ENCODE results near the gene TICAM1. TPM values are rescaled to one million over a fixed set of nuclear protein-coding genes. Genes with fewer than 3 reads are reported as not detected.

TICAM1 gene
- total RNA-seq, 1 donor from 2014 or later, result 7.4 TPM

DNA sequence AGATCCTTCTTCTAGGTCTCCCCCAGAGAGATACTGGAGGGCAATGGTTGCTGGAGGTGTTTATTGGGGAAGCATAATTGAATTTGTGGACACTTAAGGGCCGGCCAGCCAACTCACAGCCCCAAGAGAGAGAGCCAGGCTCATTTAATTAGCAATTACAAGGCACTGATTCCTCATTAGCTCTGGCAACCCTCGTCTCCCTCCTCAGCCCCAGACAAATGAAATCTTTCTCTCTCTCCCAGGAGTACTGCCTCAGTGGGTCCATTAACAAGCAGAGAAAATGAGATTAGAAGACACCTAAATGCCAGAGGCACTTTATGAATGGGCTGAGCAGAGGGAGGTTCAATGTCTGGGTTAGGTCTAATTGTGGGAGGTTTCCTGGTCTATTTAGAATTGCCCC lies 58.9 kb downstream of the TICAM1 start:
- no peak for DNase-seq (ENCODE audit: low read depth)
- H3K4me3 ChIP-seq (ENCODE audit: low read depth, low read length), result no peak overlapping the region
- TF ChIP-seq, protein P1, sequence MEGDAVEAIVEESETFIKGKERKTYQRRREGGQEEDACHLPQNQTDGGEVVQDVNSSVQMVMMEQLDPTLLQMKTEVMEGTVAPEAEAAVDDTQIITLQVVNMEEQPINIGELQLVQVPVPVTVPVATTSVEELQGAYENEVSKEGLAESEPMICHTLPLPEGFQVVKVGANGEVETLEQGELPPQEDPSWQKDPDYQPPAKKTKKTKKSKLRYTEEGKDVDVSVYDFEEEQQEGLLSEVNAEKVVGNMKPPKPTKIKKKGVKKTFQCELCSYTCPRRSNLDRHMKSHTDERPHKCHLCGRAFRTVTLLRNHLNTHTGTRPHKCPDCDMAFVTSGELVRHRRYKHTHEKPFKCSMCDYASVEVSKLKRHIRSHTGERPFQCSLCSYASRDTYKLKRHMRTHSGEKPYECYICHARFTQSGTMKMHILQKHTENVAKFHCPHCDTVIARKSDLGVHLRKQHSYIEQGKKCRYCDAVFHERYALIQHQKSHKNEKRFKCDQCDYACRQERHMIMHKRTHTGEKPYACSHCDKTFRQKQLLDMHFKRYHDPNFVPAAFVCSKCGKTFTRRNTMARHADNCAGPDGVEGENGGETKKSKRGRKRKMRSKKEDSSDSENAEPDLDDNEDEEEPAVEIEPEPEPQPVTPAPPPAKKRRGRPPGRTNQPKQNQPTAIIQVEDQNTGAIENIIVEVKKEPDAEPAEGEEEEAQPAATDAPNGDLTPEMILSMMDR (conservative IDR thresholded peaks at IDR 0.05; ENCODE audit: low read depth, low read length), result no peak

DNA sequence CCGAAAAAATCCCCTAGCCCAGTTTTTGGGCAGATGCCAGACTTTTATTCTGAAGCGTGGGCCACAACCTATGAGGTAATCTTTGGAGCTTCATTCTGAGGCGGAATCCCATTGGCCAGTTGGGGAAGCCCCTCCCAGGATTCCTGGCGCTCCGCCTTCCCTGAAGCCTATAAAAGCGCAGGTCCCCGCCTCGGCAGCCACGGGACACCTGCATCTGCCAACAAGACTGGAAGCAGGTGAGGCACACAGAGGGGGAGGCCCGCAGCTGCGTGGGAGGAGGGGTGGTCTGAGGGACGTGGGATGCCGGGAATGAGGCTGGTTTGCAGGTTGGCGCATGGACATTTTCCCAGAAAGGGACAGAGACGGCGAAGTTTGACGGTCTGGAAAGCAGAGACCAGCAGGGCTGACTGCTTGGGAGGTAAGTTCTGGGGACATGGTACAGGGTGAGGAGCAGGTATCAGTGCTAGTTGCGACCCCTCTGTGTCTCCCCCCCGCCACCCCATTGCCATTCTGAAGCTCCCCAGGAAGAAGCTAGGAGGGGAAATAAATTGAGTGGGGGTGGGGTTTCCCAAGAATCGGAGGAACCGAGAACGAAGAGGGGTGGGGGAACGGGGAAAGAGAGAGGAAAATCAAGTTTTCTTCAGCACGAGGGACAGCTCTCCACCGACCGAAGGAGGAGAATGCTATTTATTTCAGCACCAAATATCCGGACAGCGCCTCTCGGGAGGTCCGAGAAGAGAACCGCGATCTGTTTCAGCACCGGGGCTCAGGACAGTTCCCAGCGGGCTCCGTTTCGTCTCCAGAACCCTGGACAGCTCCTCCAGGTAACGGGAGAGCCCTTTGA lies 62.4 kb downstream of the TICAM1 start:
- TF ChIP-seq, protein P1 (conservative IDR thresholded peaks at IDR 0.05; ENCODE audit: low read depth, low read length), result no peak
- no peak overlapping the region for H3K4me3 ChIP-seq (ENCODE audit: low read depth, low read length)
- DNase-seq (ENCODE audit: low read depth), result no peak

Other genes with a start within 250 kb of the TICAM1 start
- gene TNFAIP8L1, start 192.2 kb downstream of the TICAM1 start, total RNA-seq, result 6.7 and 7.4 TPM in 2 replicates
- 83.0 and 126 TPM in 2 replicates for gene MYDGF, start 161.4 kb downstream of the TICAM1 start, total RNA-seq
- gene DPP9, start 107.9 kb downstream of the TICAM1 start, total RNA-seq, result 85.3 and 127 TPM in 2 replicates
- 10.4 and 16.3 TPM in 2 replicates for gene FEM1A, start 40.0 kb downstream of the TICAM1 start, total RNA-seq
- gene PLIN3, start 36.0 kb upstream of the TICAM1 start, total RNA-seq, result 151 and 178 TPM in 2 replicates
- not detected in 2 replicates for gene ARRDC5, start 71.2 kb upstream of the TICAM1 start, total RNA-seq
- 81.5 and 191 TPM in 2 replicates for gene UHRF1, start 77.8 kb upstream of the TICAM1 start, total RNA-seq
- gene KDM4B, start 137.4 kb upstream of the TICAM1 start, total RNA-seq, result 11.6 and 20.5 TPM in 2 replicates

All from epithelial cell of proximal tubule (primary cell).